PFSK-1 (cell line): Measurements from ENCODE around the gene DYNC2H1.

ENCODE experiments used
- FOXP2 ChIP-seq: optimal IDR thresholded peaks from 2 replicates; pipeline ENCODE3; 2011; ENCODE audit warnings: borderline replicate concordance, control low read depth, inconsistent platforms; ENCODE audit not compliant: insufficient read depth; ENCODE audit errors: extremely low read length, extremely low read depth
- POLR2AphosphoS5 ChIP-seq: IDR thresholded peaks from 2 replicates; pipeline ENCODE4 v1.6.1; 2012; ENCODE audit warnings: low read depth, mild to moderate bottlenecking, control low read depth, low read length, moderate library complexity
- REST ChIP-seq, 2 experiments: IDR thresholded peaks; 2 replicates each; pipeline versions ENCODE4 v1.6.1 to v1.8.0; 2011 to 2012; ENCODE audit warnings: low read depth in 2 of 2, low read length in 2 of 2, control low read depth in 1 of 2, inconsistent platforms in 1 of 2, mild to moderate bottlenecking in 1 of 2, moderate library complexity in 1 of 2; ENCODE audit not compliant: insufficient read depth in 1 of 2
- SIN3A ChIP-seq: IDR thresholded peaks from 2 replicates; pipeline ENCODE4 v1.6.1; 2012; ENCODE audit warnings: mild to moderate bottlenecking, low read length, moderate library complexity, borderline replicate concordance; ENCODE audit not compliant: insufficient read depth
- TAF1 ChIP-seq: IDR thresholded peaks from 2 replicates; pipeline ENCODE4 v1.6.1; 2012; ENCODE audit warnings: low read length, control low read depth, borderline replicate concordance; ENCODE audit not compliant: insufficient read depth

DYNC2H1 gene

GRCh38 chr11:103112364-103112763, 3.1 kb downstream of the DYNC2H1 start:
- TF ChIP-seq FOXP2 (no peak), TAF1 (no peak), SIN3A (no peak), REST (IDR thresholded peaks at IDR 0.05; ENCODE audit: insufficient read depth in 1 of 2, low read depth in 2 of 2, low read length in 2 of 2) (no peak), POLR2AphosphoS5 (no peak)

GRCh38 chr11:103114836-103115235, 5.6 kb downstream of the DYNC2H1 start:
- no peak for TF ChIP-seq SIN3A
- TF ChIP-seq FOXP2: no peak
- TF ChIP-seq POLR2AphosphoS5: no peak
- no peak for TF ChIP-seq REST (IDR thresholded peaks at IDR 0.05; ENCODE audit: insufficient read depth in 1 of 2, low read depth in 2 of 2, low read length in 2 of 2)
- TF ChIP-seq TAF1: no peak

GRCh38 chr11:103125462-103125861, 16.2 kb downstream of the DYNC2H1 start:
- no peak for TF ChIP-seq REST (IDR thresholded peaks at IDR 0.05; ENCODE audit: insufficient read depth in 1 of 2, low read depth in 2 of 2, low read length in 2 of 2)
- no peak for TF ChIP-seq TAF1
- TF ChIP-seq SIN3A: no peak
- no peak for TF ChIP-seq FOXP2
- TF ChIP-seq POLR2AphosphoS5: no peak

- TF ChIP-seq POLR2AphosphoS5: no peak
- TF ChIP-seq TAF1: no peak
- no peak for TF ChIP-seq REST (IDR thresholded peaks at IDR 0.05; ENCODE audit: insufficient read depth in 1 of 2, low read depth in 2 of 2, low read length in 2 of 2)
Observed at GRCh38 chr11:103147627-103148026, 38.4 kb downstream of the DYNC2H1 start.

- TF ChIP-seq SIN3A: no peak
- no peak for TF ChIP-seq POLR2AphosphoS5
- TF ChIP-seq TAF1: no peak
- TF ChIP-seq FOXP2: no peak
- no peak for TF ChIP-seq REST (IDR thresholded peaks at IDR 0.05; ENCODE audit: insufficient read depth in 1 of 2, low read depth in 2 of 2, low read length in 2 of 2)
Observed at GRCh38 chr11:103157542-103157941, 48.3 kb downstream of the DYNC2H1 start.
